GM19099 (cell line): ENCODE measurements around the gene ACOT7.

ENCODE experiments used
- POLR2A ChIP-seq: IDR thresholded peaks from 3 replicates; pipeline ENCODE4 v1.6.1; 2011; ENCODE audit warnings: low read depth; ENCODE audit not compliant: insufficient read length; ENCODE audit errors: extremely low read depth

ACOT7 gene

GRCh38 chr1:6294890-6295556 lies 98.5 kb downstream of the ACOT7 start:
- TF ChIP-seq POLR2A, result no peak

- no peak for TF ChIP-seq POLR2A
Measured at GRCh38 chr1:6294080-6294889, 99.3 kb downstream of the ACOT7 start.

GRCh38 chr1:6292102-6292501 lies 101.5 kb downstream of the ACOT7 start:
- TF ChIP-seq POLR2A, result no peak

GRCh38 chr1:6288665-6289064 lies 104.9 kb downstream of the ACOT7 start:
- no peak for TF ChIP-seq POLR2A

GRCh38 chr1:6288026-6288425 lies 105.5 kb downstream of the ACOT7 start:
- TF ChIP-seq POLR2A, result no peak

GRCh38 chr1:6287431-6287886 lies 106.1 kb downstream of the ACOT7 start:
- TF ChIP-seq POLR2A, result no peak

GRCh38 chr1:6287029-6287428 lies 106.5 kb downstream of the ACOT7 start:
- no peak for TF ChIP-seq POLR2A

GRCh38 chr1:6286266-6286665 lies 107.3 kb downstream of the ACOT7 start:
- no peak for TF ChIP-seq POLR2A

- no peak for TF ChIP-seq POLR2A
Measured at GRCh38 chr1:6285336-6285735, 108.2 kb downstream of the ACOT7 start.

GRCh38 chr1:6282577-6283270 lies 110.8 kb downstream of the ACOT7 start:
- TF ChIP-seq POLR2A, result no peak

- no peak for TF ChIP-seq POLR2A
Measured at GRCh38 chr1:6281511-6282402, 111.8 kb downstream of the ACOT7 start.

GRCh38 chr1:6280761-6281451 lies 112.7 kb downstream of the ACOT7 start:
- no peak for TF ChIP-seq POLR2A

GRCh38 chr1:6279613-6280383 lies 113.8 kb downstream of the ACOT7 start:
- no peak for TF ChIP-seq POLR2A
